Ovary (tissue), 9 donors: ENCODE measurements around the gene AGMAT. TPM values are rescaled to one million over a fixed set of nuclear protein-coding genes. Genes with fewer than 3 reads are reported as not detected.
A peak's percentile ranks its signal among the peaks of the same experiment; 100 is the strongest.

ENCODE experiments used
- DNase-seq, 5 donors: peaks; one replicate each; pipeline ENCODE4 v3.0.0-alpha.2; 2019 to 2020
- H3K27ac ChIP-seq, 2 donors: fragments of 200-600 bp; one replicate each; pipeline versions ENCODE4 v1.5.1 to v1.8.0; 2019 to 2022
- H3K27me3 ChIP-seq: fragments of 200-600 bp; one replicate; pipeline ENCODE4 v1.8.0; 2022
- H3K36me3 ChIP-seq: fragments of 200-600 bp; sonication (generic); one replicate; pipeline ENCODE4 v1.5.1; 2019
- H3K4me1 ChIP-seq: one replicate; pipeline ENCODE4 v1.8.1; 2013; ENCODE audit warnings: mild to moderate bottlenecking, moderate library complexity; ENCODE audit not compliant: insufficient read depth
- H3K4me3 ChIP-seq: fragments of 200-600 bp; sonication (generic); one replicate; pipeline ENCODE4 v1.5.1; 2017
- H3K9me3 ChIP-seq, 2 donors: fragments of 200-600 bp in 1 of 2; sonication (generic) in 1 of 2; one replicate each; pipeline versions ENCODE4 v1.5.1 to v1.8.1; 2013 to 2019; ENCODE audit warnings: mild to moderate bottlenecking in 1 of 2, moderate library complexity in 1 of 2
- EP300 ChIP-seq: sonication (generic); formaldehyde crosslinking; IDR thresholded peaks from one replicate; pipeline ENCODE4 v1.6.1; 2017; ENCODE audit warnings: antibody characterized with exemption
- POLR2A ChIP-seq: fragments of 450-650 bp; IDR thresholded peaks from one replicate; pipeline ENCODE4 v1.6.1; 2017; ENCODE audit warnings: antibody characterized with exemption, mild to moderate bottlenecking, moderate library complexity
- WGBS, 3 donors: extraction: QIAGEN DNeasy Blood & Tissue Kit in 1 of 3; methylation state at CpG; one replicate each; pipeline versions ENCODE4 v1.1.5 to v1.1.7; 2013 to 2017; 5-methylcytosine and 5-hydroxymethylcytosine counted together
- intact Hi-C, 4 donors: fragments of 100-400 bp; cut with DNase I; formaldehyde crosslinking; loops; one replicate each; pipeline versions ENCODE4 v1.11.0 to v1.15.1; 2022 to 2023
- polyA plus RNA-seq, 2 donors: library from polyadenylated mRNA; stranded (reverse); fragments of 200-250 nt in 1 of 2; fragments of 350-450 nt in 1 of 2; fragmentation: Illumina TruSeq in 1 of 2; extraction: RNeasy Lipid Tissue Mini Kit (QIAGEN cat#74804) in 1 of 2; gene quantifications; one replicate each; pipeline ENCODE4 v1.2.3, GENCODE V29; 2013 to 2014
- total RNA-seq, 7 donors: library from RNA; depleted of rRNA in 2 of 7; stranded (reverse); fragments of >200 nt in 2 of 7; fragmentation: NEBNext Ultra II Directional in 3 of 7; extraction: Animal tissue kit (Norgen Biotek cat#: 25700) in 3 of 7; gene quantifications; one replicate each; pipeline versions ENCODE4 v1.1.0 to v1.2.4, GENCODE V29; 2016 to 2023
- TF ChIP-seq, protein P1 (sequence below), 3 donors: fragments of 450-650 bp in 2 of 3; fragments of 200-600 bp in 1 of 3; IDR thresholded peaks; one replicate each; pipeline versions ENCODE4 v1.5.1 to v1.8.0; 2016 to 2022; ENCODE audit warnings: antibody characterized with exemption in 3 of 3, mild to moderate bottlenecking in 1 of 3
- donor health status: DM: no; HTN: no; CAD: no; lungs with moderate emphysema.
- donor health status: DM: no; HTN: no; CAD: no.
- donor health status: Bipolar disorder and iron deficiency.
- donor health status: DM: yes; HTN: yes; CAD: no.
- donor health status: DM: no; HTN: no; CAD: no.
- donor health status: DM: yes; HTN: yes; CAD: no.

Gene AGMAT
- total and polyA plus RNA-seq, 9 donors = 0.08 to 1.5 (median 0.30) TPM; not detected in 4

DNA sequence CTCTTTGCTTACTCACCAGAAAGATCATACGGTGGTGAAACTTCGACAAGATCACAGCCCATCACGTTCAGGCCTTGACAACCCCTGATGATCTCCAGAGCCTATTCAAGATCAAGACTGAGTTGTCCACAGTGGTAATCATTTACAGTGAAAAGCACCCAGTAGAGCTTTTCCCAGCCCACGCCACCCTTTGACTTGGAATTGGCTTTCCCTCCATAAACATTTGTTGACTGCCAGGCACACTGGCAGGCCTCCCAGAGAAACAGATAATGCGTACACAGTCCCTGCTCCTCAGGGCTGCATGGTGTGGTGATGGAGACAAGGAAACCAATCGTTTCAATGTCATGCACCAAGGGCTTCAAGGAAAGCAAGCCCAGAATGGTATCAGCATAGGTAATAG lies 10.1 kb downstream of the AGMAT start:
- TF ChIP-seq EP300 = no peak
- TF ChIP-seq, protein P1, sequence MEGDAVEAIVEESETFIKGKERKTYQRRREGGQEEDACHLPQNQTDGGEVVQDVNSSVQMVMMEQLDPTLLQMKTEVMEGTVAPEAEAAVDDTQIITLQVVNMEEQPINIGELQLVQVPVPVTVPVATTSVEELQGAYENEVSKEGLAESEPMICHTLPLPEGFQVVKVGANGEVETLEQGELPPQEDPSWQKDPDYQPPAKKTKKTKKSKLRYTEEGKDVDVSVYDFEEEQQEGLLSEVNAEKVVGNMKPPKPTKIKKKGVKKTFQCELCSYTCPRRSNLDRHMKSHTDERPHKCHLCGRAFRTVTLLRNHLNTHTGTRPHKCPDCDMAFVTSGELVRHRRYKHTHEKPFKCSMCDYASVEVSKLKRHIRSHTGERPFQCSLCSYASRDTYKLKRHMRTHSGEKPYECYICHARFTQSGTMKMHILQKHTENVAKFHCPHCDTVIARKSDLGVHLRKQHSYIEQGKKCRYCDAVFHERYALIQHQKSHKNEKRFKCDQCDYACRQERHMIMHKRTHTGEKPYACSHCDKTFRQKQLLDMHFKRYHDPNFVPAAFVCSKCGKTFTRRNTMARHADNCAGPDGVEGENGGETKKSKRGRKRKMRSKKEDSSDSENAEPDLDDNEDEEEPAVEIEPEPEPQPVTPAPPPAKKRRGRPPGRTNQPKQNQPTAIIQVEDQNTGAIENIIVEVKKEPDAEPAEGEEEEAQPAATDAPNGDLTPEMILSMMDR (IDR thresholded peaks at IDR 0.05) = no peak
- TF ChIP-seq POLR2A = no peak
- Histone ChIP-seq H3K9me3 (no peaks in the 10 kb centered on the region), H3K4me3 (no peak overlapping the region), H3K27me3 (no peaks in the 10 kb centered on the region), H3K36me3 (no peaks in the 10 kb centered on the region), H3K4me1 (no peaks in the 10 kb centered on the region), H3K27ac (no peak overlapping the region)
- WGBS, 3 donors = 30 to 53% (median 41%) methylated on average over 6 of the region's 6 CpGs
- DNase-seq = peak in 2 of 5 donors; percentile 28 to 64
- intact Hi-C loops = no loop called here

DNA sequence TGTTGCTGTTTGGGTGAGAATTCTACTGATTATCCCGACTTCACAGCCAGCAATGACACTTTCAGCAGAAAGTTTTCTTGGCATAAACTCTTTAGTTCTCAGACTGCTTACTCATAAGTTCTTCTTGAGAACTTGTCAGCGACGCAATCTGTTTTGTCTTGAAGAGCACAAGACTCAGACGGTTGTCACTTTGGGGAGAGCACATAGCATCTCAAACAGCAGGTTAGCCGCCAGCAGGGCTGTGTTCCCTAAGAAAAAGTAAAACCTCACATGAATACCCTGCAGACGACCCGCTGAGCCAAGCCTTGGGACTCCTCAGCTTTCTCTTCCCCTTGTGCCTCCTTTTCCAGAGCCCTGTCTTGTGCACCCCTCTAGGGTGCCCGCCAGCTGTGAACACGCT lies 11.4 kb downstream of the AGMAT start:
- Histone ChIP-seq H3K36me3 (no peaks in the 10 kb centered on the region), H3K4me1 (no peaks in the 10 kb centered on the region), H3K4me3 (no peak overlapping the region), H3K9me3 (no peaks in the 10 kb centered on the region), H3K27ac (no peak overlapping the region), H3K27me3 (no peaks in the 10 kb centered on the region)
- DNase-seq = no peak
- TF ChIP-seq POLR2A (no peak), EP300 (no peak)
- TF ChIP-seq, protein P1 (IDR thresholded peaks at IDR 0.05) = no peak
- intact Hi-C loops = no loop called here
- 50 to 58% (median 54%) methylated on average over 9 of the region's 9 CpGs for WGBS, 3 donors

GRCh38 chr1:15571266-15571665 lies 13.6 kb downstream of the AGMAT start:
- no peak for DNase-seq
- TF ChIP-seq EP300 = no peak
- TF ChIP-seq POLR2A = no peak
- TF ChIP-seq, protein P1 (IDR thresholded peaks at IDR 0.05) = no peak
- Histone ChIP-seq H3K4me1 (no peaks in the 10 kb centered on the region), H3K27me3 (no peaks in the 10 kb centered on the region), H3K27ac (no peak overlapping the region), H3K4me3 (no peak overlapping the region), H3K9me3 (no peaks in the 10 kb centered on the region), H3K36me3 (no peaks in the 10 kb centered on the region)
- intact Hi-C loops = no loop called here

GRCh38 chr1:15570861-15571260 lies 14.0 kb downstream of the AGMAT start:
- H3K36me3 ChIP-seq = no peaks in the 10 kb centered on the region
- no peak overlapping the region for H3K4me3 ChIP-seq
- TF ChIP-seq, protein P1 (IDR thresholded peaks at IDR 0.05) = no peak
- no peak for TF ChIP-seq POLR2A
- no peak for TF ChIP-seq EP300
- no peaks in the 10 kb centered on the region for H3K27me3 ChIP-seq
- H3K9me3 ChIP-seq = no peaks in the 10 kb centered on the region
- DNase-seq = no peak
- WGBS, 3 donors = 84 to 94% (median 93%) methylated on average over 1 of the region's 1 CpG
- no peak overlapping the region for H3K27ac ChIP-seq
- H3K4me1 ChIP-seq = no peaks in the 10 kb centered on the region
- intact Hi-C loops = no loop called here
